K562 (cell line): ENCODE data around the gene ATP5PB. TPM values are rescaled to one million over a fixed set of nuclear protein-coding genes. Genes with fewer than 3 reads are reported as not detected.

Experiments used
- ATAC-seq: fragments of 200-7000 bp; cut with Tn5 transposase; 3 replicates; pipeline ENCODE4 v1.9.1; 2020; ENCODE audit warnings: moderate library complexity
- BruUV-seq: library from RNA; stranded (reverse); fragments of 400-500 nt; replicated peaks from 2 replicates; lab custom pipeline; 2021; lab: Mats Ljungman, UMichigan
- CTCF ChIA-PET: fragments of 300-600 bp; formaldehyde crosslinking; extraction: SDS; loops from one replicate; lab custom pipeline; 2021; ENCODE audit warnings: low intra/inter-chr PET ratio; lab: Yijun Ruan, JAX
- POLR2A ChIA-PET: fragments of 300-600, 350-650 bp; sonication (Branson Sonifier 250); formaldehyde crosslinking; extraction: SDS; loops from one replicate; lab custom pipeline; 2021; ENCODE audit warnings: antibody characterized with exemption, inconsistent platforms; lab: Yijun Ruan, JAX
- DNase-seq, 4 experiments: peaks; one replicate each; pipeline versions ENCODE4 v3.0.0 to v3.0.0-alpha.2; 2011 to 2018; ENCODE audit warnings: low spot score in 3 of 4, mixed read lengths in 3 of 4; ENCODE audit errors: extremely low read depth in 1 of 4
- FAIRE-seq: peaks from 2 replicates; lab custom pipeline; 2011; peaks lifted over from hg19 to GRCh38; lab: Jason Lieb, UNC
- H2AFZ ChIP-seq: 2 replicates; pipeline ENCODE4 v1.6.0; 2011; ENCODE audit warnings: low read depth, low read length, control low read depth, inconsistent platforms
- H3K27ac ChIP-seq: fragments of 200-600 bp; 3 replicates; pipeline ENCODE4 v1.8.0; 2011; ENCODE audit warnings: low read depth, mild to moderate bottlenecking, control low read depth, inconsistent platforms, low read length, moderate library complexity, mixed read lengths; ENCODE audit errors: extremely low read depth
- H3K27me3 ChIP-seq, 2 experiments: fragments of 300-600 bp in 1 of 2; 2 replicates in 1 of 2; 3 replicates in 1 of 2; pipeline versions ENCODE4 v1.6.0 to v1.8.0; 2011; ENCODE audit warnings: inconsistent platforms in 2 of 2, low read length in 2 of 2, mild to moderate bottlenecking in 1 of 2, mixed read lengths in 1 of 2, moderate library complexity in 1 of 2; ENCODE audit not compliant: control insufficient read depth in 2 of 2, insufficient read depth in 2 of 2
- H3K36me3 ChIP-seq: fragments of 300-600 bp; 3 replicates; pipeline ENCODE4 v1.8.0; 2011; ENCODE audit warnings: mild to moderate bottlenecking, low read length, inconsistent platforms; ENCODE audit not compliant: control insufficient read depth, insufficient read depth
- H3K4me1 ChIP-seq, 2 experiments: fragments of 200-600 bp in 1 of 2; replicated peaks in 1 of 2; 2 replicates in 1 of 2; 3 replicates in 1 of 2; pipeline versions ENCODE4 v1.5.1 to v1.8.0; 2011; ENCODE audit warnings: inconsistent platforms in 2 of 2, low read length in 2 of 2, mild to moderate bottlenecking in 1 of 2, mixed read lengths in 1 of 2, moderate library complexity in 1 of 2; ENCODE audit not compliant: control insufficient read depth in 2 of 2, insufficient read depth in 2 of 2
- H3K4me2 ChIP-seq: 2 replicates; pipeline ENCODE4 v1.6.1; 2011; ENCODE audit warnings: low read length, control low read depth, inconsistent platforms, mixed read lengths; ENCODE audit not compliant: insufficient read depth
- H3K4me3 ChIP-seq: fragments of 200-600 bp; sonication (generic), shearing (Covaris generic); 2 replicates; pipeline ENCODE4 v1.5.1; 2016; ENCODE audit warnings: control low read depth, inconsistent platforms
- H3K79me2 ChIP-seq: fragments of 200-600 bp; 3 replicates; pipeline ENCODE4 v1.8.0; 2011; ENCODE audit warnings: low read length, inconsistent platforms; ENCODE audit not compliant: control insufficient read depth, insufficient read depth
- H3K9ac ChIP-seq, 2 experiments: 2 replicates each; pipeline versions ENCODE4 v1.6.0 to v1.6.1; 2011; ENCODE audit warnings: low read depth in 2 of 2, low read length in 2 of 2, control low read depth in 1 of 2, inconsistent platforms in 1 of 2, mild to moderate bottlenecking in 1 of 2, mixed read lengths in 1 of 2; ENCODE audit not compliant: insufficient read depth in 1 of 2
- H3K9me1 ChIP-seq: one replicate; pipeline ENCODE4 v1.6.0; 2011; ENCODE audit warnings: inconsistent platforms, mild to moderate bottlenecking, low read length, moderate library complexity; ENCODE audit not compliant: control insufficient read depth, insufficient read depth
- H3K9me3 ChIP-seq: replicated peaks from 2 replicates; pipeline ENCODE4 v1.5.1; 2011; ENCODE audit warnings: low read depth, low read length, inconsistent platforms; ENCODE audit not compliant: control insufficient read depth, insufficient read depth
- H4K20me1 ChIP-seq: replicated peaks from 2 replicates; pipeline ENCODE4 v1.6.1; 2011; ENCODE audit warnings: low read length, inconsistent platforms, mixed read lengths; ENCODE audit not compliant: control insufficient read depth, insufficient read depth
- ADNP ChIP-seq: fragments of 200-800 bp; sonication (Bioruptor generic); IDR thresholded peaks from 2 replicates; pipeline ENCODE4 v1.6.1; 2016; ENCODE audit warnings: missing genetic modification characterization, missing compliant biosample characterization
- HCFC1 ChIP-seq: IDR thresholded peaks from 2 replicates; pipeline ENCODE4 v1.6.1; 2012; ENCODE audit warnings: low read depth, low read length, improper control_type of control experiment
- HINFP ChIP-seq: fragments of 450-650 bp; conservative IDR thresholded peaks from 2 replicates; pipeline ENCODE4 v1.6.1; 2016; ENCODE audit warnings: missing genetic modification characterization, low read depth, mild to moderate bottlenecking, control low read depth, missing compliant biosample characterization
- KAT8 ChIP-seq: fragments of 450-650 bp; IDR thresholded peaks from 2 replicates; pipeline ENCODE4 v1.6.1; 2016; ENCODE audit warnings: low read depth, mild to moderate bottlenecking
- SMARCE1 ChIP-seq: fragments of 450-650 bp; IDR thresholded peaks from 2 replicates; pipeline ENCODE4 v1.7.1; 2016; ENCODE audit warnings: mild to moderate bottlenecking
- SREBF1 ChIP-seq: fragments of 150-350 bp; IDR thresholded peaks from 2 replicates; pipeline ENCODE4 v1.6.1; 2014; ENCODE audit warnings: antibody characterized with exemption, low read depth, low read length, borderline replicate concordance
- SRSF9 ChIP-seq: fragments of 200-400 bp; formaldehyde crosslinking; IDR thresholded peaks from 2 replicates; pipeline ENCODE4 v1.6.1; 2017; ENCODE audit warnings: low read depth, low read length, borderline replicate concordance
- STAT5A ChIP-seq: IDR thresholded peaks from 2 replicates; pipeline ENCODE4 v1.6.1; 2012; ENCODE audit warnings: low read length, inconsistent platforms, borderline replicate concordance
- TAF7 ChIP-seq: fragments of 450-650 bp; IDR thresholded peaks from 2 replicates; pipeline ENCODE4 v1.6.1; 2016; ENCODE audit warnings: missing genetic modification characterization, missing compliant biosample characterization
- ZNF134 ChIP-seq: fragments of 250-450 bp; sonication (Bioruptor Pico); conservative IDR thresholded peaks from 2 replicates; pipeline ENCODE4 v1.4.0; 2020
- ZNF165 ChIP-seq: fragments of 250-450 bp; sonication (Bioruptor Pico); IDR thresholded peaks from 2 replicates; pipeline ENCODE4 v1.4.0; 2020; ENCODE audit warnings: borderline replicate concordance
- ZNF280B ChIP-seq: fragments of 250-450 bp; sonication (Bioruptor Pico); IDR thresholded peaks from 2 replicates; pipeline ENCODE4 v1.5.1; 2021; ENCODE audit warnings: mild to moderate bottlenecking
- ZNF561 ChIP-seq: fragments of 450-650 bp; formaldehyde crosslinking; conservative IDR thresholded peaks from 2 replicates; pipeline ENCODE4 v1.4.0; 2020; ENCODE audit warnings: mild to moderate bottlenecking, moderate library complexity
- ZNF639 ChIP-seq, 2 experiments: fragments of 200-800 bp in 1 of 2; sonication (Bioruptor generic) in 1 of 2; sonication (generic) in 1 of 2; formaldehyde crosslinking in 1 of 2; IDR thresholded peaks in 1 of 2; conservative IDR thresholded peaks in 1 of 2; 2 replicates each; pipeline versions ENCODE4 v1.5.0 to v1.6.1; 2016 to 2020; ENCODE audit warnings: missing compliant biosample characterization in 1 of 2, missing genetic modification characterization in 1 of 2, missing genetic modification reagents in 1 of 2
- ZSCAN32 ChIP-seq: fragments of 450-650 bp; formaldehyde crosslinking; IDR thresholded peaks from 2 replicates; pipeline ENCODE4 v1.4.0; 2020; ENCODE audit warnings: mild to moderate bottlenecking, moderate library complexity
- ZZZ3 ChIP-seq: fragments of 450-650 bp; IDR thresholded peaks from 2 replicates; pipeline ENCODE4 v1.6.1; 2016; ENCODE audit warnings: antibody characterized with exemption, mild to moderate bottlenecking, moderate library complexity
- WGBS: fragments of 100-300 bp; shearing (Covaris generic); methylation state at CpG from one replicate; pipeline ENCODE4 v1.1.6; 2016; ENCODE audit warnings: low coverage, mixed read lengths; ENCODE audit not compliant: insufficient coverage; ENCODE audit errors: missing lambda C conversion rate; 5-methylcytosine and 5-hydroxymethylcytosine counted together
- in situ Hi-C: fragments of 300-500 bp; cut with MboI; formaldehyde crosslinking; loops from 4 replicates; pipeline ENCODE4 v1.15.0; 2018; ENCODE audit warnings: inconsistent platforms, mixed read lengths
- intact Hi-C: fragments of 100-400 bp; cut with micrococcal nuclease; formaldehyde crosslinking; loops from 2 replicates; pipeline ENCODE4 v1.14.2; 2022
- polyA plus RNA-seq, 8 experiments: library from polyadenylated mRNA; depleted of rRNA in 4 of 8; stranded (reverse) in 5 of 8; unstranded in 3 of 8; fragments of >200 nt; fragmentation: Nextera tagmentation in 2 of 8; fragmentation: Illumina TruSeq in 1 of 8; extraction: Ambion mirVana in 2 of 8; extraction: Trizol in 1 of 8; gene quantifications; 2 replicates each; pipeline versions ENCODE4 v1.2.1 to v1.2.3, GENCODE V29; 2011 to 2014; ENCODE audit warnings: inconsistent platforms in 1 of 8, missing spikeins in 1 of 8
- total RNA-seq, 7 experiments: library from RNA; depleted of rRNA in 6 of 7; stranded (reverse); fragments of >200 nt in 6 of 7; fragmentation: Illumina TruSeq in 2 of 7; extraction: Trizol in 2 of 7; gene quantifications; 2 replicates each; pipeline versions ENCODE4 v1.2.1 to v1.2.3, GENCODE V29; 2011 to 2021; ENCODE audit warnings: low replicate concordance in 1 of 7

Gene ATP5PB
- total and polyA plus RNA-seq, 9 of the 15 experiments (the other 6 are each of a cell fraction or from before 2014, with no cell fraction given) = 651 to 2,735 (median 1,061) TPM

- TF ChIP-seq ZNF561 (CRISPR knock-in tag) (no peak), SREBF1 (no peak), ZSCAN32 (CRISPR knock-in tag) (no peak), ZZZ3 (no peak), TAF7 (tag) (no peak), ZNF280B (CRISPR knock-in tag) (no peak), ZNF134 (no peak), SRSF9 (no peak)
Measured at GRCh38 chr1:111474106-111474505, 24.8 kb downstream of the ATP5PB start (continued).

GRCh38 chr1:111474521-111474920 lies 25.3 kb downstream of the ATP5PB start:
- DNase-seq = no peak
- intact Hi-C loops = no loop called here
- no peak overlapping the region for H3K4me3 ChIP-seq
- H3K9me3 ChIP-seq = no peaks in the 10 kb centered on the region
- no peaks in the 10 kb centered on the region for H3K27me3 ChIP-seq
- in situ Hi-C loops = no loop called here
- no peak for FAIRE-seq
- no peaks in the 10 kb centered on the region; the same call in 1 of the 2 replicates for H4K20me1 ChIP-seq
- no peak overlapping the region for H3K9ac ChIP-seq
- H3K79me2 ChIP-seq = no peaks in the 10 kb centered on the region
- no TSS peak for BruUV-seq
- H2AFZ ChIP-seq = no peak overlapping the region
- peaks cover 16% of the 10 kb centered on the region; the same call in 2 of the 3 replicates for H3K36me3 ChIP-seq
- H3K4me2 ChIP-seq = no peak overlapping the region
- 52% methylated on average over 4 of the region's 4 CpGs for WGBS
- ChIA-PET CTCF (no interaction called here), POLR2A (interaction anchor here (0.8 to 1.0 kb wide), 2 partner anchors 10 to 21 kb away, joined by 3 read pairs; no protein-coding TSS in a partner anchor)
- peaks cover 0 to 14% of the 10 kb centered on the region in 2 experiments; a peak in 3 of 5 replicates for H3K4me1 ChIP-seq
- H3K27ac ChIP-seq = no peak overlapping the region
- H3K9me1 ChIP-seq = no peaks in the 10 kb centered on the region
- no peak for ATAC-seq
- TF ChIP-seq ADNP (tag) = no peak
- no peak for TF ChIP-seq HINFP (tag)
- no peak for TF ChIP-seq STAT5A
- TF ChIP-seq KAT8 = no peak
- TF ChIP-seq ZNF639 (CRISPR knock-in tag; conservative IDR thresholded peaks at IDR 0.05 in 1 of 2, IDR thresholded peaks at IDR 0.05 in 1 of 2) = no peak
- TF ChIP-seq HCFC1 = no peak
- TF ChIP-seq ZNF165 (CRISPR knock-in tag) = no peak
- TF ChIP-seq SMARCE1 = no peak
